Endothelial cell of umbilical vein (primary cell): ENCODE data around the gene ADAMTS17.

Experiments used
- CTCF ChIP-seq, 2 donors: IDR thresholded peaks; 1 replicate in 1 of 2; 2 replicates in 1 of 2; pipeline ENCODE4 v1.5.1; 2011; ENCODE audit warnings: low read length in 2 of 2, mild to moderate bottlenecking in 2 of 2, moderate library complexity in 2 of 2, control low read depth in 1 of 2, inconsistent platforms in 1 of 2, low read depth in 1 of 2; ENCODE audit not compliant: insufficient read depth in 1 of 2; ENCODE audit errors: extremely low read depth in 1 of 2
- EZH2 ChIP-seq: IDR thresholded peaks from 2 replicates; pipeline ENCODE4 v1.6.1; 2012; ENCODE audit warnings: borderline replicate concordance, low read depth, mild to moderate bottlenecking, moderate library complexity, low read length, inconsistent platforms; ENCODE audit not compliant: severe bottlenecking
- FOS ChIP-seq: IDR thresholded peaks from 2 replicates; pipeline ENCODE4 v1.6.1; 2011; ENCODE audit warnings: mild to moderate bottlenecking, low read length, moderate library complexity, borderline replicate concordance; ENCODE audit not compliant: insufficient read depth
- GATA2 ChIP-seq: IDR thresholded peaks from 2 replicates; pipeline ENCODE4 v1.7.0; 2011; ENCODE audit warnings: low read depth, mild to moderate bottlenecking, moderate library complexity, mixed read lengths, low read length; ENCODE audit not compliant: insufficient read length, insufficient read depth
- JUN ChIP-seq: IDR thresholded peaks from 2 replicates; pipeline ENCODE4 v1.6.1; 2011; ENCODE audit warnings: borderline replicate concordance, low read depth; ENCODE audit not compliant: insufficient read length, insufficient read depth
- MAX ChIP-seq: IDR thresholded peaks from 2 replicates; pipeline ENCODE4 v1.6.1; 2011; ENCODE audit not compliant: insufficient read depth, insufficient read length
- MYC ChIP-seq: IDR thresholded peaks from one replicate; pipeline ENCODE4 v1.6.1; 2011; ENCODE audit warnings: mild to moderate bottlenecking, low read depth, low read length
- POLR2A ChIP-seq: IDR thresholded peaks from 2 replicates; pipeline ENCODE4 v1.6.1; 2012; ENCODE audit warnings: low read depth, mild to moderate bottlenecking, control low read depth, low read length
- POLR2AphosphoS5 ChIP-seq: IDR thresholded peaks from 2 replicates; pipeline ENCODE4 v1.6.1; 2012; ENCODE audit warnings: low read depth, mild to moderate bottlenecking, control low read depth, low read length, moderate library complexity; ENCODE audit not compliant: insufficient read depth

DNA sequence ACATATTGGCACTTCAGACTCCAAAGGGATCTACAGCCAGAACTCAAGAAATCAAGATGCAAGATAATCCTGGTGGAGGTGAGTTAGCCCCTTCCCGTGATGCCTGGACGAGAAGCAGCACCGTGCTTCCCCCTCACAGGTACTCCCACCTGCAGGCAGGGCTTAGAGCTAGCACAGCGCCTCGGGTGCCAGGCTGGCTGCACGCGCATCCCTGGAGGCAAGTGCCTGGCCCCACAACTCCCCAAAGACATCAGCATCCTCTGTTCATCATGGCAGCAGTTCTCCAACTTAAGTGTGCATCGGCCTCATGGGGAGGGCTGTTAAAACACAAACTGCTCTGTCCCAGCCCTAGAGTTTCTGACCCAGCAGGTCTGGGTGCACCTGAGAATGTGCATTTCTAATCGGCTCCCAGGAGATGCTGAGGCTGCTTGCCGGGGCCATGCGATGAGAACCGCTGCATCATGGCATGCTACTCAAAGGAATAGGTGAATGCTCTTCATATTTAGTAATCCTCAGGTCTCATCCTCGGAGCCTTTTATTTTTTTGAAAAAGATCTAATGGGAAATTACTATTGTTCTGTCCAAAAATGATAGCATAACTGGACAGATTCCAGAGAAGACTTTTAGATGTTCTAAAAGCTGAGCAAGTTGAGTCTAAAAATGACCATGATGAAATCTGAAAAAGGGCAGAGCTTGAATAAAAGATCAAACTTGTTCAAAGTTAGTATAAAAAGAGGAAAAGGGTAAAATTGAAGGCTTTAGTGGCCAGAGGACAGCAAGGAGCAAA lies 244.2 kb downstream of the ADAMTS17 start:
- no peak for TF ChIP-seq JUN
- TF ChIP-seq POLR2A: no peak
- no peak for TF ChIP-seq CTCF (IDR thresholded peaks at IDR 0.05; ENCODE audit: extremely low read depth in 1 of 2, insufficient read depth in 1 of 2, low read depth in 1 of 2, low read length in 2 of 2)
- no peak for TF ChIP-seq EZH2
- TF ChIP-seq MYC: no peak
- TF ChIP-seq MAX: no peak
- TF ChIP-seq POLR2AphosphoS5: no peak
- no peak for TF ChIP-seq GATA2
- no peak for TF ChIP-seq FOS
